Suprapubic skin (tissue), 4 donors: ENCODE data around the gene SLC25A46. TPM values are rescaled to one million over a fixed set of nuclear protein-coding genes. Genes with fewer than 3 reads are reported as not detected.
"Not testable (repeated sequence)": the region's sequence is repeated elsewhere in the genome, so short reads cannot be mapped to it uniquely, and the experiment has no call there.

Source experiments
- DNase-seq, 2 donors: peaks; one replicate each; pipeline ENCODE4 v3.0.0-alpha.2; 2019; ENCODE audit warnings: low spot score in 2 of 2
- H3K27ac ChIP-seq: fragments of 200-600 bp; sonication (generic); one replicate; pipeline ENCODE4 v1.5.1; 2019
- H3K27me3 ChIP-seq: fragments of 200-600 bp; sonication (generic); one replicate; pipeline ENCODE4 v1.5.1; 2019
- H3K36me3 ChIP-seq: fragments of 200-600 bp; sonication (generic); one replicate; pipeline ENCODE4 v1.5.1; 2019
- H3K4me1 ChIP-seq: fragments of 200-600 bp; sonication (generic); one replicate; pipeline ENCODE4 v1.5.1; 2019
- H3K4me3 ChIP-seq: fragments of 200-600 bp; sonication (generic); one replicate; pipeline ENCODE4 v1.5.1; 2019; ENCODE audit warnings: mild to moderate bottlenecking
- H3K9me3 ChIP-seq: fragments of 200-600 bp; sonication (generic); one replicate; pipeline ENCODE4 v1.5.1; 2019
- CTCF ChIP-seq, 2 donors: fragments of 200-600 bp in 1 of 2; fragments of 450-650 bp in 1 of 2; sonication (generic) in 1 of 2; IDR thresholded peaks; one replicate each; pipeline ENCODE4 v1.5.1; 2016 to 2019; ENCODE audit warnings: antibody characterized with exemption in 2 of 2, mild to moderate bottlenecking in 1 of 2, moderate library complexity in 1 of 2
- EP300 ChIP-seq: sonication (generic); formaldehyde crosslinking; IDR thresholded peaks from one replicate; pipeline ENCODE4 v1.6.1; 2017; ENCODE audit warnings: antibody characterized with exemption
- POLR2A ChIP-seq, 2 donors: fragments of 450-650 bp; IDR thresholded peaks; one replicate each; pipeline ENCODE4 v1.6.1; 2017; ENCODE audit warnings: antibody characterized with exemption in 2 of 2, mild to moderate bottlenecking in 2 of 2, moderate library complexity in 2 of 2
- POLR2AphosphoS5 ChIP-seq, 3 donors: sonication (generic); formaldehyde crosslinking; IDR thresholded peaks; one replicate each; pipeline ENCODE4 v1.6.1; 2017; ENCODE audit warnings: antibody characterized with exemption in 3 of 3
- WGBS: methylation state at CpG from one replicate; pipeline ENCODE4 v1.1.5; 2018; 5-methylcytosine and 5-hydroxymethylcytosine counted together
- total RNA-seq, 4 donors: library from RNA; depleted of rRNA; stranded (reverse); fragments of >200 nt; gene quantifications; one replicate each; pipeline ENCODE4 v1.1.0, GENCODE V29; 2016

The SLC25A46 gene
- total RNA-seq, 4 donors from 2014 or later: 27.8 to 46.4 (median 45.4) TPM

- TF ChIP-seq POLR2AphosphoS5 (IDR thresholded peaks at IDR 0.05): no peak
- no peak for TF ChIP-seq EP300
- no peak for TF ChIP-seq CTCF (IDR thresholded peaks at IDR 0.05)
- no peak for TF ChIP-seq POLR2A (IDR thresholded peaks at IDR 0.05)
- Histone ChIP-seq H3K27me3 (no peaks in the 10 kb centered on the region), H3K27ac (no peak overlapping the region), H3K4me3 (peak overlapping the region; percentile 37), H3K9me3 (no peaks in the 10 kb centered on the region), H3K4me1 (no peaks in the 10 kb centered on the region), H3K36me3 (no peaks in the 10 kb centered on the region)
- no peak for DNase-seq
- 61% methylated on average over 5 of the region's 5 CpGs for WGBS
These were observed 11.8 kb upstream of the SLC25A46 start for GRCh38 chr5:110727025-110727314.

GRCh38 chr5:110731499-110731898 lies 7.3 kb upstream of the SLC25A46 start:
- not testable (repeated sequence) for H3K27ac ChIP-seq, H3K4me1 ChIP-seq, H3K36me3 ChIP-seq, DNase-seq, H3K4me3 ChIP-seq, H3K9me3 ChIP-seq, H3K27me3 ChIP-seq
- WGBS: 92% methylated on average over 2 of the region's 2 CpGs

- Histone ChIP-seq H3K27ac (no peak overlapping the region), H3K36me3 (no peaks in the 10 kb centered on the region), H3K9me3 (no peaks in the 10 kb centered on the region), H3K4me3 (no peak overlapping the region), H3K27me3 (no peaks in the 10 kb centered on the region), H3K4me1 (peaks cover 7% of the 10 kb centered on the region)
- WGBS: 93% methylated on average over 2 of the region's 2 CpGs
- TF ChIP-seq POLR2AphosphoS5 (IDR thresholded peaks at IDR 0.05) (no peak), POLR2A (IDR thresholded peaks at IDR 0.05) (no peak), EP300 (no peak), CTCF (IDR thresholded peaks at IDR 0.05) (no peak)
- DNase-seq: no peak
These were observed 4.7 kb upstream of the SLC25A46 start for GRCh38 chr5:110734101-110734500.

- no peaks in the 10 kb centered on the region for H3K9me3 ChIP-seq
- H3K27ac ChIP-seq: no peak overlapping the region
- H3K36me3 ChIP-seq: no peaks in the 10 kb centered on the region
- H3K4me1 ChIP-seq: peaks cover 20% of the 10 kb centered on the region
- DNase-seq: no peak
- no peak overlapping the region for H3K4me3 ChIP-seq
- H3K27me3 ChIP-seq: no peaks in the 10 kb centered on the region
- WGBS: 26% methylated on average over 1 of the region's 1 CpG
- TF ChIP-seq POLR2AphosphoS5 (IDR thresholded peaks at IDR 0.05): no peak
- TF ChIP-seq CTCF (IDR thresholded peaks at IDR 0.05): no peak
- TF ChIP-seq POLR2A (IDR thresholded peaks at IDR 0.05): no peak
- TF ChIP-seq EP300: no peak
These were observed 3.3 kb upstream of the SLC25A46 start for GRCh38 chr5:110735556-110735955.

GRCh38 chr5:110736753-110737152 lies 2.1 kb upstream of the SLC25A46 start:
- no peaks in the 10 kb centered on the region for H3K9me3 ChIP-seq
- TF ChIP-seq POLR2AphosphoS5 (IDR thresholded peaks at IDR 0.05): no peak
- TF ChIP-seq POLR2A (IDR thresholded peaks at IDR 0.05): no peak
- TF ChIP-seq CTCF (IDR thresholded peaks at IDR 0.05): no peak
- no peak for TF ChIP-seq EP300
- DNase-seq: no peak
- no peaks in the 10 kb centered on the region for H3K36me3 ChIP-seq
- H3K27ac ChIP-seq: no peak overlapping the region
- no peaks in the 10 kb centered on the region for H3K27me3 ChIP-seq
- no peak overlapping the region for H3K4me3 ChIP-seq
- H3K4me1 ChIP-seq: peaks cover 25% of the 10 kb centered on the region
- WGBS: 66% methylated on average over 3 of the region's 3 CpGs

- no peaks in the 10 kb centered on the region for H3K27me3 ChIP-seq
- no peaks in the 10 kb centered on the region for H3K9me3 ChIP-seq
- no peaks in the 10 kb centered on the region for H3K36me3 ChIP-seq
- DNase-seq: peak in 1 of 2 donors; percentile 79
- WGBS: 2% methylated on average over 14 of the region's 14 CpGs
- peaks cover 25% of the 10 kb centered on the region for H3K4me1 ChIP-seq
- peak overlapping the region; percentile 89 for H3K27ac ChIP-seq
- TF ChIP-seq POLR2AphosphoS5 (IDR thresholded peaks at IDR 0.05) (peak in 1 of 3 donors; percentile 2), POLR2A (IDR thresholded peaks at IDR 0.05) (no peak)
- H3K4me3 ChIP-seq: peak overlapping the region; percentile 85
These were observed 350 bp upstream of the SLC25A46 start for GRCh38 chr5:110738503-110738811.
